Loucy (cell line): ENCODE results near the gene AWAT2.

Source experiments
- H2AFZ ChIP-seq: fragments of 200-600 bp; sonication (generic); 2 replicates; pipeline ENCODE4 v1.6.0; 2016; ENCODE audit warnings: antibody characterized with exemption, mild to moderate bottlenecking, low read length, moderate library complexity
- H3F3A ChIP-seq: fragments of 200-600 bp; 2 replicates; pipeline ENCODE4 v1.6.0; 2016; ENCODE audit warnings: antibody characterized with exemption, low read depth, mild to moderate bottlenecking
- H3K27me3 ChIP-seq: fragments of 200-600 bp; sonication (generic); 2 replicates; pipeline ENCODE4 v1.6.1; 2014; ENCODE audit warnings: low read length, mild to moderate bottlenecking; ENCODE audit not compliant: insufficient read depth, poor library complexity, severe bottlenecking
- H3K36me3 ChIP-seq: fragments of 200-600 bp; sonication (generic); 2 replicates; pipeline ENCODE4 v1.6.1; 2016; ENCODE audit warnings: low read length; ENCODE audit not compliant: insufficient read depth
- H3K4me1 ChIP-seq: fragments of 200-600 bp; sonication (generic); 2 replicates; pipeline ENCODE4 v1.5.1; 2014; ENCODE audit warnings: low read length, mild to moderate bottlenecking; ENCODE audit not compliant: insufficient read depth, poor library complexity, severe bottlenecking
- H3K4me2 ChIP-seq: fragments of 200-600 bp; sonication (generic); 2 replicates; pipeline ENCODE4 v1.6.0; 2014; ENCODE audit warnings: antibody characterized with exemption, low read length, low read depth, mild to moderate bottlenecking; ENCODE audit not compliant: poor library complexity, severe bottlenecking
- H3K4me3 ChIP-seq: fragments of 200-600 bp; sonication (generic); 2 replicates; pipeline ENCODE4 v1.5.1; 2014; ENCODE audit warnings: low read length, mild to moderate bottlenecking, mixed read lengths; ENCODE audit not compliant: poor library complexity, severe bottlenecking
- H3K79me2 ChIP-seq: fragments of 200-600 bp; sonication (generic); 2 replicates; pipeline ENCODE4 v1.6.1; 2014; ENCODE audit warnings: low read length; ENCODE audit not compliant: insufficient read depth
- H3K9ac ChIP-seq: fragments of 200-600 bp; sonication (generic); 2 replicates; pipeline ENCODE4 v1.6.0; 2014; ENCODE audit warnings: mild to moderate bottlenecking, low read depth, low read length, moderate library complexity; ENCODE audit not compliant: poor library complexity, severe bottlenecking
- H3K9me2 ChIP-seq: fragments of 200-600 bp; sonication (generic); replicated peaks from 2 replicates; pipeline ENCODE4 v1.6.1; 2016; ENCODE audit warnings: low read depth, low read length, mixed read lengths
- H3K9me3 ChIP-seq: fragments of 200-600 bp; sonication (generic); 2 replicates; pipeline ENCODE4 v1.6.1; 2014; ENCODE audit warnings: mild to moderate bottlenecking, antibody characterized with exemption, low read length, low read depth; ENCODE audit not compliant: insufficient read depth
- H4K20me1 ChIP-seq: fragments of 200-600 bp; sonication (generic); 2 replicates; pipeline ENCODE4 v1.6.0; 2014; ENCODE audit warnings: antibody characterized with exemption, low read length, mild to moderate bottlenecking; ENCODE audit not compliant: insufficient read depth, poor library complexity, severe bottlenecking
- CTCF ChIP-seq: fragments of 200-600 bp; sonication (generic); conservative IDR thresholded peaks from 2 replicates; pipeline ENCODE4 v1.5.1; 2014; ENCODE audit warnings: mild to moderate bottlenecking, antibody characterized with exemption, low read length
- EZH2phosphoT487 ChIP-seq: fragments of 200-600 bp; IDR thresholded peaks from 2 replicates; pipeline ENCODE4 v1.6.1; 2018; ENCODE audit warnings: antibody characterized with exemption, mild to moderate bottlenecking, moderate library complexity, borderline replicate concordance

AWAT2 gene

DNA sequence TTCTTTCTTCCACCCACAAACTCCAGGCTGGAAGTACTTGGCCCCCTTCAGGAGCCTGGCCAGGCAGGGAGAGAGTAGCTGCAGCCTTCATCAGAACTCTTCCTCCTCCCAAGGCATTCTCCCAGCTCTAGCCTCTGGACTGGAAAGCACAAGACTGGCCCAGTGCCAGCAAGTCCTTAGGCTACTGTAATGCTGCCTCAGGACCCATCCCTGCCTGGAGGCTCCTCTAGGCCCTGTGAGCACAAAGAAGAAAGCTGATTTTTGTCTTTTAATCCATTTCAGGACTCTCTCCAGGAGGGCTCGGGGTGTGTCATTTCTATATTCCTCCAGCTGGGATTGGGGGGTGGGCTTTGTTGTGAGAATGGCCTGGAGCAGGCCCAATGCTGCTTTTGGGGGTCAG, 10.8 kb downstream of the AWAT2 start:
- no peak overlapping the region for H3K4me3 ChIP-seq
- H4K20me1 ChIP-seq = no peaks in the 10 kb centered on the region
- no peaks in the 10 kb centered on the region for H3K9me3 ChIP-seq
- H3K9me2 ChIP-seq = no peaks in the 10 kb centered on the region
- H2AFZ ChIP-seq = no peak overlapping the region
- H3K4me2 ChIP-seq = no peak overlapping the region
- no peaks in the 10 kb centered on the region for H3F3A ChIP-seq
- TF ChIP-seq CTCF (no peak), EZH2phosphoT487 (no peak)
- no peaks in the 10 kb centered on the region for H3K79me2 ChIP-seq
- H3K9ac ChIP-seq = no peak overlapping the region
- no peaks in the 10 kb centered on the region for H3K36me3 ChIP-seq
- no peaks in the 10 kb centered on the region for H3K27me3 ChIP-seq
- no peaks in the 10 kb centered on the region for H3K4me1 ChIP-seq

DNA sequence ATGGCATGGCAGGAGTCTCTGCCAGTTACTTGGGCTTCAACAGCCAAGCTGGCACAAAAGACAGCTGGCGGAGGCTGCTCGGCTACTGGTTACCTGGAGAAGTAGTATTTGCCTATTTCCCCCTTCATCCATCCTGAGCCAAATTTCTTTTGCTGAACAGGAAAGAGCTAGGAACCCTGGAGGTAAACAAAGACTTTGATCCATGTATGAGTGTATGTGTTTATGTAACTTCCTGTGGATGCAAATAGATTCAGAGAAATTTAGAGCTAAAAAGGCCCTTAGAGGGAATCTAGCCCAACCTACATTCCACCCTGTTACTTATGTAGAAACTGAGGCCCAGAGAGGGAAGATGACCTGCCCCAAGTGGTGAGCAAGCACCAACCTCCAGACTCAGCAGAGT, 11.2 kb downstream of the AWAT2 start:
- Histone ChIP-seq H3K27me3 (no peaks in the 10 kb centered on the region), H3K9me3 (no peaks in the 10 kb centered on the region)

GRCh38 chrX:70034646-70035045, 15.1 kb downstream of the AWAT2 start:
- H3K4me1 ChIP-seq = no peaks in the 10 kb centered on the region
- H3K79me2 ChIP-seq = no peaks in the 10 kb centered on the region
- H3K9ac ChIP-seq = no peak overlapping the region
- H2AFZ ChIP-seq = no peak overlapping the region
- TF ChIP-seq CTCF = no peak
- TF ChIP-seq EZH2phosphoT487 = no peak
- no peaks in the 10 kb centered on the region for H3F3A ChIP-seq
- H3K9me3 ChIP-seq = no peaks in the 10 kb centered on the region
- no peak overlapping the region for H3K4me3 ChIP-seq
- no peaks in the 10 kb centered on the region for H4K20me1 ChIP-seq
- no peaks in the 10 kb centered on the region for H3K36me3 ChIP-seq
- no peak overlapping the region for H3K4me2 ChIP-seq
- H3K27me3 ChIP-seq = no peaks in the 10 kb centered on the region
- no peaks in the 10 kb centered on the region for H3K9me2 ChIP-seq

More for the DNA sequence above, 11.2 kb downstream of the AWAT2 start:
- Histone ChIP-seq H3K4me1 (no peaks in the 10 kb centered on the region), H3K9ac (no peak overlapping the region), H3K36me3 (no peaks in the 10 kb centered on the region), H3F3A (no peaks in the 10 kb centered on the region), H3K9me2 (no peaks in the 10 kb centered on the region), H3K4me2 (no peak overlapping the region), H2AFZ (no peak overlapping the region), H3K79me2 (no peaks in the 10 kb centered on the region), H4K20me1 (no peaks in the 10 kb centered on the region), H3K4me3 (no peak overlapping the region)
- TF ChIP-seq EZH2phosphoT487 (no peak), CTCF (no peak)
